Gastrocnemius medialis (tissue), 4 donors: ENCODE data around the gene MAP3K15. TPM values are rescaled to one million over a fixed set of nuclear protein-coding genes. Genes with fewer than 3 reads are reported as not detected.

Experiments
- ATAC-seq, 2 donors: fragments of 150-250 bp; one replicate each; pipeline ENCODE4 v1.9.1; 2016
- DNase-seq, 2 donors: peaks; one replicate each; pipeline ENCODE4 v3.0.0-alpha.2; 2019
- H3K27ac ChIP-seq, 4 donors: fragments of 200-600 bp; sonication (generic); 1 replicate in 1 of 4; 2 replicates in 3 of 4; pipeline ENCODE4 v1.5.1; 2016 to 2018; ENCODE audit warnings: mild to moderate bottlenecking in 2 of 4, moderate library complexity in 1 of 4
- H3K27me3 ChIP-seq, 3 donors: fragments of 200-600 bp; sonication (generic) in 2 of 3; 1 replicate in 1 of 3; 2 replicates in 2 of 3; pipeline versions ENCODE4 v1.5.1 to v1.6.0; 2016 to 2019; ENCODE audit warnings: mild to moderate bottlenecking in 1 of 3, moderate library complexity in 1 of 3
- H3K36me3 ChIP-seq, 2 donors: fragments of 200-600 bp; sonication (generic) in 1 of 2; one replicate each; pipeline ENCODE4 v1.5.1; 2017 to 2018
- H3K4me1 ChIP-seq, 2 donors: fragments of 200-600 bp; sonication (generic) in 1 of 2; one replicate each; pipeline ENCODE4 v1.5.1; 2016 to 2017; ENCODE audit warnings: mild to moderate bottlenecking in 2 of 2
- H3K4me3 ChIP-seq, 4 donors: fragments of 200-600 bp; sonication (generic) in 3 of 4; 1 replicate in 1 of 4; 2 replicates in 3 of 4; pipeline ENCODE4 v1.5.1; 2016 to 2019; ENCODE audit warnings: mild to moderate bottlenecking in 2 of 4
- H3K9me3 ChIP-seq, 3 donors: fragments of 200-600 bp; sonication (generic) in 2 of 3; 1 replicate in 1 of 3; 2 replicates in 2 of 3; pipeline ENCODE4 v1.5.1; 2016 to 2019
- CTCF ChIP-seq, 5 experiments: fragments of 450-650 bp in 3 of 5; fragments of 200-600 bp in 2 of 5; sonication (generic) in 2 of 5; IDR thresholded peaks in 4 of 5; conservative IDR thresholded peaks in 1 of 5; 1 replicate in 4 of 5; 2 replicates in 1 of 5; pipeline ENCODE4 v1.5.1; 2016 to 2019; ENCODE audit warnings: antibody characterized with exemption in 5 of 5, mild to moderate bottlenecking in 3 of 5, moderate library complexity in 3 of 5
- POLR2A ChIP-seq, 2 donors: fragments of 450-650 bp; IDR thresholded peaks; one replicate each; pipeline ENCODE4 v1.6.1; 2017; ENCODE audit warnings: antibody characterized with exemption in 2 of 2, mild to moderate bottlenecking in 2 of 2, moderate library complexity in 2 of 2
- in situ Hi-C, 4 donors: fragments of 200-750 bp; cut with MboI; loops; one replicate each; pipeline versions ENCODE4 v1.15.0 to v1.8.0; 2017; ENCODE audit warnings: low sequenced_read_pairs in 4 of 4
- intact Hi-C: fragments of 100-400 bp; cut with DNase I; formaldehyde crosslinking; loops from one replicate; pipeline ENCODE4 v1.15.1; 2023; ENCODE audit warnings: low total_unique reads
- total RNA-seq, 4 donors: library from RNA; depleted of rRNA; stranded (reverse); fragments of >200 nt; gene quantifications; one replicate each; pipeline versions ENCODE4 v1.1.0 to v1.2.3, GENCODE V29; 2016

Gene MAP3K15
- total RNA-seq = not detected

GRCh38 chrX:19514791-19515614, at the start of gene MAP3K15:
TSS of gene MAP3K15 (minus strand) at chrX:19515508. CDS start at chrX:19515261, 247 bp downstream.
- no peak for TF ChIP-seq CTCF (IDR thresholded peaks at IDR 0.05 in 4 of 5, conservative IDR thresholded peaks at IDR 0.05 in 1 of 5)
- no peak for TF ChIP-seq POLR2A (IDR thresholded peaks at IDR 0.05)
- in situ Hi-C loops (no loop called here), intact Hi-C loops (no loop called here)
- peak within 1 kb of the TSS; percentile 27 to 43 (median 35) for H3K4me3 ChIP-seq
- no peak for DNase-seq
- ATAC-seq = no peak
- no peak within 1 kb of the TSS for H3K27ac ChIP-seq
- H3K27me3 ChIP-seq = peaks cover 4 to 32% (median 7%) of the 10 kb centered on the region in 3 donors
- no peaks in the 10 kb centered on the region for H3K9me3 ChIP-seq
- no peaks in the 10 kb centered on the region for H3K36me3 ChIP-seq
- H3K4me1 ChIP-seq = no peaks in the 10 kb centered on the region

- Histone ChIP-seq H3K27me3 (no peaks in the 10 kb centered on the region), H3K4me3 (no peak overlapping the region), H3K4me1 (peaks cover 4 to 5% of the 10 kb centered on the region in 2 donors), H3K27ac (no peak overlapping the region), H3K36me3 (no peaks in the 10 kb centered on the region), H3K9me3 (no peaks in the 10 kb centered on the region)
- intact Hi-C loops (no loop called here), in situ Hi-C loops (loop anchor here in 1 of 4 donors (25.0 kb wide), 1 partner anchor 323 kb away; the partner anchor contains the start of gene SH3KBP1)
- DNase-seq (no peak), ATAC-seq (no peak)
- TF ChIP-seq POLR2A (IDR thresholded peaks at IDR 0.05) (no peak), CTCF (IDR thresholded peaks at IDR 0.05 in 4 of 5, conservative IDR thresholded peaks at IDR 0.05 in 1 of 5) (no peak)
Measured at GRCh38 chrX:19564606-19565005, 49.3 kb upstream of the MAP3K15 start.

- TF ChIP-seq CTCF (IDR thresholded peaks at IDR 0.05 in 4 of 5, conservative IDR thresholded peaks at IDR 0.05 in 1 of 5) (no peak), POLR2A (IDR thresholded peaks at IDR 0.05) (no peak)
- ATAC-seq (no peak), DNase-seq (no peak)
- in situ Hi-C loops = loop anchor here in 1 of 4 donors (25.0 kb wide), 1 partner anchor 324 kb away; the partner anchor contains the start of gene SH3KBP1
- intact Hi-C loops = no loop called here
- H3K4me3 ChIP-seq = no peak overlapping the region
- H3K27me3 ChIP-seq = no peaks in the 10 kb centered on the region
- H3K4me1 ChIP-seq = peaks cover under 1 to 4% of the 10 kb centered on the region in 2 donors
- H3K36me3 ChIP-seq = no peaks in the 10 kb centered on the region
- H3K9me3 ChIP-seq = no peaks in the 10 kb centered on the region
- H3K27ac ChIP-seq = no peak overlapping the region
Measured at GRCh38 chrX:19563746-19564145, 48.4 kb upstream of the MAP3K15 start.

GRCh38 chrX:19563327-19563726, 48.0 kb upstream of the MAP3K15 start:
- no peaks in the 10 kb centered on the region for H3K9me3 ChIP-seq
- H3K4me3 ChIP-seq = no peak overlapping the region
- in situ Hi-C loops = loop anchor here in 1 of 4 donors (25.0 kb wide), 1 partner anchor 324 kb away; the partner anchor contains the start of gene SH3KBP1
- H3K36me3 ChIP-seq = no peaks in the 10 kb centered on the region
- TF ChIP-seq CTCF (IDR thresholded peaks at IDR 0.05 in 4 of 5, conservative IDR thresholded peaks at IDR 0.05 in 1 of 5) = no peak
- TF ChIP-seq POLR2A (IDR thresholded peaks at IDR 0.05) = no peak
- DNase-seq (no peak), ATAC-seq (no peak)
- no peak overlapping the region for H3K27ac ChIP-seq
- intact Hi-C loops = no loop called here
- H3K27me3 ChIP-seq = no peaks in the 10 kb centered on the region
- peaks cover 0 to 4% of the 10 kb centered on the region in 2 donors for H3K4me1 ChIP-seq
